Cardiac fibroblast (primary cell): ENCODE data around the gene HABP4.

Experiments used
- DNase-seq, 2 donors: peaks; one replicate each; pipeline versions ENCODE4 v3.0.0 to v3.0.0-alpha.2; 2010; ENCODE audit warnings: low read depth in 2 of 2
- H3K4me3 ChIP-seq, 2 donors: replicated peaks in 1 of 2; 1 replicate in 1 of 2; 2 replicates in 1 of 2; pipeline ENCODE4 v1.5.1; 2011; ENCODE audit warnings: low read depth in 2 of 2, low read length in 2 of 2, mild to moderate bottlenecking in 2 of 2, moderate library complexity in 1 of 2
- TF ChIP-seq, protein P1 (sequence below): IDR thresholded peaks from one replicate; pipeline ENCODE4 v1.5.1; 2011; ENCODE audit warnings: low read depth, mild to moderate bottlenecking, low read length, inconsistent platforms

HABP4 gene, protein sequence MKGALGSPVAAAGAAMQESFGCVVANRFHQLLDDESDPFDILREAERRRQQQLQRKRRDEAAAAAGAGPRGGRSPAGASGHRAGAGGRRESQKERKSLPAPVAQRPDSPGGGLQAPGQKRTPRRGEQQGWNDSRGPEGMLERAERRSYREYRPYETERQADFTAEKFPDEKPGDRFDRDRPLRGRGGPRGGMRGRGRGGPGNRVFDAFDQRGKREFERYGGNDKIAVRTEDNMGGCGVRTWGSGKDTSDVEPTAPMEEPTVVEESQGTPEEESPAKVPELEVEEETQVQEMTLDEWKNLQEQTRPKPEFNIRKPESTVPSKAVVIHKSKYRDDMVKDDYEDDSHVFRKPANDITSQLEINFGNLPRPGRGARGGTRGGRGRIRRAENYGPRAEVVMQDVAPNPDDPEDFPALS

DNA sequence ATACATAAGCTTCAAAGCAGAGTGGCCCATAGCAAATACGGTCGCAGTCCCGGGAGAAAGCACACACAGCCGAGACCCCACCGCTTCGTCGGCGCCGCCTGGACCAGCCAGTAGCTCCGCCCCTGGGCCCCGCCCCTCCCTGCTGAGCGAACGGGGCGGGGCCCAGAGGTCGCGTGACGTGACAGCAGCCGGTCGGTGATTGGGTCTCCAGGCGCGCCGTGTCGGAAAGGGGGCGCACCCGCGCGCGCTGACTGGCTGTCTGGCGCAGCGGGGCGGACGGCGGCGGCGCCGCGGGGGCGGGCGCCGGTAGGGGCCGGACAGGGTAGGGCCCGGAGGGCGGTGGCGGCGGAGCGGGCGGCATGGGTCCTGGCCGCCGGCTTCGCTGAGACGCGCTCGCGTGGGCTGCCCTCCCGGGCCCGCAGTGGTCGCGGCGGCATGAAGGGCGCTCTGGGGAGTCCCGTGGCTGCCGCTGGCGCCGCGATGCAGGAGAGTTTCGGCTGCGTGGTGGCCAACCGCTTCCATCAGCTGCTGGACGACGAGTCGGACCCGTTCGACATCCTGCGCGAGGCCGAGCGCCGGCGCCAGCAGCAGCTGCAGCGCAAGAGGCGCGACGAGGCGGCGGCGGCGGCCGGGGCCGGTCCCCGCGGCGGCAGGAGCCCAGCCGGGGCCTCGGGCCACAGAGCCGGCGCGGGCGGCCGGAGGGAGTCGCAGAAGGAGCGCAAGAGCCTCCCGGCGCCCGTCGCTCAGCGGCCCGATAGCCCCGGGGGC, at the start of gene HABP4:
Gene HABP4 (plus strand): TSS at position 325 of the 768 bp plus-strand sequence. CDS start 111 bp downstream, at position 436.
- peak; percentile 92 to 95 for DNase-seq
- TF ChIP-seq, protein P1, sequence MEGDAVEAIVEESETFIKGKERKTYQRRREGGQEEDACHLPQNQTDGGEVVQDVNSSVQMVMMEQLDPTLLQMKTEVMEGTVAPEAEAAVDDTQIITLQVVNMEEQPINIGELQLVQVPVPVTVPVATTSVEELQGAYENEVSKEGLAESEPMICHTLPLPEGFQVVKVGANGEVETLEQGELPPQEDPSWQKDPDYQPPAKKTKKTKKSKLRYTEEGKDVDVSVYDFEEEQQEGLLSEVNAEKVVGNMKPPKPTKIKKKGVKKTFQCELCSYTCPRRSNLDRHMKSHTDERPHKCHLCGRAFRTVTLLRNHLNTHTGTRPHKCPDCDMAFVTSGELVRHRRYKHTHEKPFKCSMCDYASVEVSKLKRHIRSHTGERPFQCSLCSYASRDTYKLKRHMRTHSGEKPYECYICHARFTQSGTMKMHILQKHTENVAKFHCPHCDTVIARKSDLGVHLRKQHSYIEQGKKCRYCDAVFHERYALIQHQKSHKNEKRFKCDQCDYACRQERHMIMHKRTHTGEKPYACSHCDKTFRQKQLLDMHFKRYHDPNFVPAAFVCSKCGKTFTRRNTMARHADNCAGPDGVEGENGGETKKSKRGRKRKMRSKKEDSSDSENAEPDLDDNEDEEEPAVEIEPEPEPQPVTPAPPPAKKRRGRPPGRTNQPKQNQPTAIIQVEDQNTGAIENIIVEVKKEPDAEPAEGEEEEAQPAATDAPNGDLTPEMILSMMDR = no peak
- H3K4me3 ChIP-seq = peak within 1 kb of the TSS; percentile 70 to 75

DNA sequence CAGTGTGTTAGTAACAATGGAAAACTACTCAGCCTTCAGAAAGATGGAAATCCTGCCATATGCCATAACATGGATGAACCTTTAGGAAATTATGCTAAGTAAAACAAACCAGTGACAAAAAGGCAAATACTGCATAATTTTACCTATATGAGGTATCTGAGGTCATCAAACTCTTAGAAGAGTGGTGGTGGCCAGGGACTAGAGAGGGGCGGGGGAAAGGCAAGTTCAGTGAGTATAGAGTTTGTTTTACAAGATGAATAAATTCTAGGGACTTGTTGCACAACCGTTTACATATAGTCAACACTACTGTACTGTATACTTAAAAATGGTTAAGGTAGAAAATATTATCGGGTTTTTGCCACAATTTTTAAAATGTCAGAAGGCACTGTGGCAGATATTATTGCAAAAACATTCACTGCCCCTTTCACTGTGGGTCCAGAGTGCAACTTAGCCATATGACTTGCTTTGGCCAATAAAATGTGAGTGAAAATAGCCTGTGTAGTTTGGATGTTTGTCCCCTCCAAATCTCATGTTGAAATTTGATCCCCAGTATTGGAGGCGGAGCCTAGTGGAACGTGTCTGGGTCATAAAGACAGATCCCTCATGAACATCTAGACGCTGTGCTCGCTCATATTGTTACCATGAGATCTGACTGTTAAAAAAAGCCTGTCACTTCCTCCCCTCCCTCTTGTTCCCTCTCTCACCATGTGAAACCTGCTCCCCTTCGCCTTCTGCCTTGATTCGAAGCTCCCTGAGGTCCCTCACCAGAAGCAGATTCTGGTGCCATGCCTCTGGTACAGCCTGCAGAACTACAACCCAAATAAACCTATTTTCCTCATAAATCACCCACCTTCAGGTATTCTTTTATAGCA, 41.3 kb upstream of the HABP4 start:
- no peak for DNase-seq
- TF ChIP-seq, protein P1 = no peak

DNA sequence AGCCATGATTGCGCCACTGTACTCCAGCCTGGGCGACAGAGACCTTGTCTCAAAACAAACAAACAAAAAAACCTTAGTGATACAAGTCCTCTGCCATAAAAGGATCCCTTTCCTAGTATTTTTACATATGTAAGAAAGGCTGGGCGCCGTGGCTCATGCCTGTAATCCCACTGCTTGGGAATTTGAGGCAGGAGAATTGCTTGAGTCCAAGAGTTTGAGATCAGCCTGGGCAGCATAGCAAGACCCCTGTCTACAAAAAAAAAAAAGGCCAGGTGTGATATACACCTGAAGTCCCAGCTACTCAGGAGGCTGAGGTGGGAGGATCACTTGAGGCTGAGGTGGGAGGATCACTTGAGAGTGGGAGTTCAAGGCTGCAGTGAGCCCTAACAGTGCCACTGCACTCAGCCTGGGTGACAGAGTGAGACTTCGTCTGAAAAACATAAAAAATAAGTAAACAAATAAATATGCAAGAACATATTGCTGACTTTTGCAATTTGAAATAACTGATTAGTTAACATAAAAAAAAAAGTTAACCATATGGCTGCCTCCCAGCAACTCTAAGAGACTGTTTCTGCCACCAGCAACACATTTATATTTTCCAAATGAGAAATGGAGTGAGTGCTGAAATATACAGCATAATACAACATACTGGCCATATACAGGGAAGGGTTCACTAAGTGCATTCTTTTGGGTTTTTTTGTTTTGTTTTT, 38.7 kb upstream of the HABP4 start:
- TF ChIP-seq, protein P1 = no peak
- H3K4me3 ChIP-seq = no peak overlapping the region
- no peak for DNase-seq

More for the DNA sequence above, 41.3 kb upstream of the HABP4 start:
- H3K4me3 ChIP-seq = no peak overlapping the region

DNA sequence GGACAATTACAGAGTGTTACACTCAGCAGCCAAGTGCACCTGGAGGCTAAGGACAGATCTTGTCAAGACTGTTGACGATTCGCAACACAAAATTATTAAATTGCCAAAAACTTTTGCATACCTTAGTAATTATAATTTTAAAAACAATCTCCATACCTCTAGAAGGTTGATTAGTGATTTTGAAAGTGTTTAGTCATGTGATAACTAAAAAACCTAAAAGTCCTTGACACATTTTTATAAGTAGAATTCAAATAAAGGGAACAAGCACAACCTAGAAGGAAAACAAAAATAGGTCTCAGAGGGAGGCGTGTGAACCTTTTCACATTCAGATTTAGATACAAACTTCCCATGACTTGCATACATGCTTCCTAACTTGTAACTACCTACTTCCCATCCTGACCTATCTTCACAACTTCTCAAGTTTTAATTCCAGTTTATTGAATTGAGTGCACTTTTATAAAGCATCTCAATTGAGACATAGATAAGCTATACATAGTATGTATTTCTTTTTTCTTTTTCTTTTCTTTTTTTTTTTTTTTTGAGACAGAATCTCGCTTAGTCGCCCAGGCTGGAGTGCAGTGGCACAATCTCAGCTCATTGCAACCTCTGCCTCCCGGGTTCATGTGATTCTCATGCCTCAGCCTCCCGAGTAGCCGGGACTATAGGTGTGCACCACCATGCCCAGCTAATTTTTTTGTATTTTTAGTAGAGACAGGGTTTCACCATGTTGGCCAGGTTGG, 37.6 kb upstream of the HABP4 start:
- TF ChIP-seq, protein P1 = no peak
- H3K4me3 ChIP-seq = no peak overlapping the region
- DNase-seq = no peak

DNA sequence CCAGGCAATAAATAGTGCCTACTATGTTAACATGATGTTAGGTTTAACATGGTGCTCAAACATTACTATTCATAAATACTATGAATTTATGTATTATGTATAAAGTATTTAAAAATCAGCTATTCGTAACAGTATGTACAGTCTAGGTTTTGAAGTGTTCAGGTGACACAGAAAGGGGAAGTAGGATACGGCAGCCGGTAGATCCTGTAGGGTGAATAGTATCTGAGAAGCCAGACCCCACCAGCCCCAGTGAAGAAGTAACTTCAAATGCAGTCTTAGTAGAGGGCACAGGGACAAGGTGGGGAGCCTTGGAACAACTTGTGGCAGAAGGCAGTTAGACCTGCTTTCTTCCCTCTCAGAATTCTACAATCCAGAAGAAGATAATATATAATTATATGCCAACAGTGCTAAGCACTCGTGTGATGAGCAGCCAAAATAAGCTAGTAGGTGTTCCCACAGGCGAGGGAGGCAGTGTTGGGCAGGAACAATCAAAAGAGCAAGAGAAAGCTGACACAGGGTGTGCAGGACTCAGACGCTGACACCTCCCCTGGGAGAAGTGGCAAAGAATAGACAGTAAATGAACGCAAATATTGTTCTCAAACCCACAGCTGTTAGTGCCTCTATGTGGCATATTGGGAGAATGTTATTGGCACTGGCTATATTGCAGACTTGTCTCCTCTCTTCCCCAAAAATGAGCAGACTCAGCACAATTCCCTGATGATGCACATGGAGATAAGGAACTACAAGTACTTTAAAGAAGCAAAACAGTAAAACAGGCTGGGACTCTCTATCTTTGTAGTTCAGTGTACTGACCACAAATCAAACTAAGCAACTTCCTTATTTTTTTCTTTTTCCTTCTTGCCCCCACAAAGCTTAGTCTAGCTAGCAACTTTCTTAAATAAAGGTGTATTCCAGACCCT, 36.4 kb upstream of the HABP4 start:
- TF ChIP-seq, protein P1 = no peak

More for the DNA sequence above, 36.4 kb upstream of the HABP4 start:
- no peak overlapping the region for H3K4me3 ChIP-seq
- no peak for DNase-seq
